Neural crest cell (in vitro differentiated cells): Measurements from ENCODE around the gene NEDD4. TPM values are rescaled to one million over a fixed set of nuclear protein-coding genes. Genes with fewer than 3 reads are reported as not detected.

ENCODE experiments used
- DNase-seq: peaks from one replicate; pipeline ENCODE4 v3.0.0; 2021; ENCODE audit warnings: low read depth, mixed read lengths, low spot score
- H3K27ac Mint-ChIP-seq: one replicate; pipeline ENCODE4 v1.8.0; 2021; ENCODE audit warnings: mild to moderate bottlenecking, mixed read lengths; ENCODE audit not compliant: unreplicated experiment
- H3K27me3 Mint-ChIP-seq: 2 replicates; pipeline ENCODE4 v1.8.0; 2021; ENCODE audit warnings: low read depth, mild to moderate bottlenecking, mixed read lengths
- H3K36me3 Mint-ChIP-seq: 2 replicates; pipeline ENCODE4 v1.8.0; 2021; ENCODE audit warnings: low read depth, mild to moderate bottlenecking, mixed read lengths
- H3K4me1 Mint-ChIP-seq: 2 replicates; pipeline ENCODE4 v1.8.0; 2021; ENCODE audit warnings: mixed read lengths
- H3K4me3 Mint-ChIP-seq: one replicate; pipeline ENCODE4 v1.8.0; 2021; ENCODE audit warnings: mild to moderate bottlenecking, mixed read lengths
- H3K9me3 Mint-ChIP-seq: 2 replicates; pipeline ENCODE4 v1.8.0; 2021; ENCODE audit warnings: mixed read lengths
- CTCF ChIP-seq: fragments of 200-600 bp; sonication (generic); conservative IDR thresholded peaks from 2 replicates; pipeline ENCODE4 v1.5.0; 2021; ENCODE audit warnings: antibody characterized with exemption, mild to moderate bottlenecking
- total RNA-seq: library from RNA; stranded (reverse); gene quantifications from 2 replicates; pipeline ENCODE4 v1.2.1, GENCODE V29; 2021

NEDD4 gene
- total RNA-seq, 1 donor from 2014 or later = 20.3 TPM

GRCh38 chr15:55916666-55917409, 76.6 kb downstream of the NEDD4 start:
- Mint-ChIP-seq H3K4me1 (peaks cover 17% of the 10 kb centered on the region), H3K27me3 (no peaks in the 10 kb centered on the region)

GRCh38 chr15:55915876-55916567, 77.4 kb downstream of the NEDD4 start:
- H3K4me3 Mint-ChIP-seq = no peak overlapping the region
- H3K36me3 Mint-ChIP-seq = no peaks in the 10 kb centered on the region
- H3K4me1 Mint-ChIP-seq = peaks cover 17% of the 10 kb centered on the region
- TF ChIP-seq CTCF = no peak
- no peaks in the 10 kb centered on the region for H3K27me3 Mint-ChIP-seq
- no peak for DNase-seq
- no peaks in the 10 kb centered on the region for H3K9me3 Mint-ChIP-seq
- H3K27ac Mint-ChIP-seq = no peak overlapping the region

More at GRCh38 chr15:55916666-55917409, 76.6 kb downstream of the NEDD4 start:
- no peak overlapping the region for H3K27ac Mint-ChIP-seq
- H3K4me3 Mint-ChIP-seq = no peak overlapping the region
- H3K9me3 Mint-ChIP-seq = no peaks in the 10 kb centered on the region
- DNase-seq = no peak
- TF ChIP-seq CTCF = no peak
- H3K36me3 Mint-ChIP-seq = peaks cover 2% of the 10 kb centered on the region

GRCh38 chr15:55915221-55915620, 78.2 kb downstream of the NEDD4 start:
- DNase-seq = no peak
- H3K4me3 Mint-ChIP-seq = no peak overlapping the region
- no peak for TF ChIP-seq CTCF
- no peaks in the 10 kb centered on the region for H3K36me3 Mint-ChIP-seq
- H3K27me3 Mint-ChIP-seq = no peaks in the 10 kb centered on the region
- no peaks in the 10 kb centered on the region for H3K9me3 Mint-ChIP-seq
- no peak overlapping the region for H3K27ac Mint-ChIP-seq
- H3K4me1 Mint-ChIP-seq = peaks cover 17% of the 10 kb centered on the region

GRCh38 chr15:55914446-55914845, 79.0 kb downstream of the NEDD4 start:
- Mint-ChIP-seq H3K36me3 (no peaks in the 10 kb centered on the region), H3K27me3 (no peaks in the 10 kb centered on the region), H3K9me3 (no peaks in the 10 kb centered on the region), H3K4me3 (no peak overlapping the region), H3K4me1 (peaks cover 17% of the 10 kb centered on the region), H3K27ac (no peak overlapping the region)
- no peak for TF ChIP-seq CTCF
- DNase-seq = no peak

GRCh38 chr15:55912982-55913381, 80.4 kb downstream of the NEDD4 start:
- DNase-seq = no peak
- H3K36me3 Mint-ChIP-seq = no peaks in the 10 kb centered on the region
- no peak overlapping the region for H3K27ac Mint-ChIP-seq
- H3K4me3 Mint-ChIP-seq = no peak overlapping the region
- H3K27me3 Mint-ChIP-seq = no peaks in the 10 kb centered on the region
- TF ChIP-seq CTCF = no peak
- H3K4me1 Mint-ChIP-seq = peaks cover 16% of the 10 kb centered on the region
- no peaks in the 10 kb centered on the region for H3K9me3 Mint-ChIP-seq
